HepG2 (cell line): Measurements from ENCODE around the gene DHX30. TPM values are rescaled to one million over a fixed set of nuclear protein-coding genes. Genes with fewer than 3 reads are reported as not detected.

ENCODE experiments used
- HNF4G ChIP-seq, 2 experiments: sonication (generic) in 1 of 2; formaldehyde crosslinking in 1 of 2; IDR thresholded peaks; 2 replicates each; pipeline versions ENCODE4 v1.4.0 to v1.6.1; 2011 to 2020; ENCODE audit warnings: borderline replicate concordance in 2 of 2, low read depth in 2 of 2, mild to moderate bottlenecking in 2 of 2, low read length in 1 of 2, missing genetic modification reagents in 1 of 2, moderate library complexity in 1 of 2
- MTF1 ChIP-seq: sonication (generic); formaldehyde crosslinking; IDR thresholded peaks from 2 replicates; pipeline ENCODE4 v1.5.0; 2020; ENCODE audit warnings: missing genetic modification reagents
- NRL ChIP-seq: sonication (generic); formaldehyde crosslinking; IDR thresholded peaks from 2 replicates; pipeline ENCODE4 v1.5.0; 2020; ENCODE audit warnings: missing genetic modification reagents, mild to moderate bottlenecking, moderate library complexity, borderline replicate concordance
- POLR2G ChIP-seq: fragments of 200-400 bp; formaldehyde crosslinking; IDR thresholded peaks from 2 replicates; pipeline ENCODE4 v1.6.1; 2018; ENCODE audit warnings: mild to moderate bottlenecking, low read depth, low read length, moderate library complexity
- PRMT3 ChIP-seq: sonication (generic); formaldehyde crosslinking; IDR thresholded peaks from 2 replicates; pipeline ENCODE4 v1.8.1; 2022; ENCODE audit warnings: low read depth, mild to moderate bottlenecking, moderate library complexity, missing genetic modification reagents, borderline replicate concordance
- RBM22 ChIP-seq: fragments of 200-400 bp; formaldehyde crosslinking; optimal IDR thresholded peaks from 2 replicates; pipeline ENCODE3; 2017; ENCODE audit warnings: mild to moderate bottlenecking, low read length, moderate library complexity
- RFX5 ChIP-seq: IDR thresholded peaks from 2 replicates; pipeline ENCODE4 v1.6.1; 2011; ENCODE audit warnings: low read depth, low read length, improper control_type of control experiment
- SSRP1 ChIP-seq: IDR thresholded peaks from 2 replicates; pipeline ENCODE4 v1.6.1; 2016; ENCODE audit warnings: control low read depth
- TMF1 ChIP-seq: sonication (generic); formaldehyde crosslinking; IDR thresholded peaks from 2 replicates; pipeline ENCODE4 v1.8.1; 2022; ENCODE audit warnings: low read depth, missing genetic modification reagents
- ZMAT3 ChIP-seq: sonication (generic); formaldehyde crosslinking; conservative IDR thresholded peaks from 2 replicates; pipeline ENCODE4 v1.7.0; 2021; ENCODE audit warnings: missing genetic modification reagents
- ZNF292 ChIP-seq: sonication (generic); formaldehyde crosslinking; IDR thresholded peaks from 2 replicates; pipeline ENCODE4 v1.8.1; 2022; ENCODE audit warnings: mild to moderate bottlenecking, low read depth, missing genetic modification reagents, borderline replicate concordance
- ZNF331 ChIP-seq: sonication (generic); formaldehyde crosslinking; IDR thresholded peaks from 2 replicates; pipeline ENCODE4 v1.4.0; 2020; ENCODE audit warnings: missing genetic modification reagents
- ZNF337 ChIP-seq: sonication (generic); formaldehyde crosslinking; IDR thresholded peaks from 2 replicates; pipeline ENCODE4 v1.5.1; 2020; ENCODE audit warnings: missing genetic modification reagents, low read depth, mild to moderate bottlenecking, borderline replicate concordance
- ZNF501 ChIP-seq: sonication (generic); formaldehyde crosslinking; IDR thresholded peaks from 2 replicates; pipeline ENCODE4 v1.5.1; 2020; ENCODE audit warnings: mild to moderate bottlenecking, moderate library complexity, missing genetic modification reagents
- ZNF558 ChIP-seq: sonication (generic); formaldehyde crosslinking; IDR thresholded peaks from 2 replicates; pipeline ENCODE4 v1.9.0; 2022; ENCODE audit warnings: mild to moderate bottlenecking, missing genetic modification reagents, borderline replicate concordance
- polyA plus RNA-seq, 8 experiments: library from polyadenylated mRNA; depleted of rRNA in 3 of 8; stranded (reverse) in 7 of 8; unstranded in 1 of 8; fragments of >200 nt; fragmentation: Illumina TruSeq in 4 of 8; extraction: Trizol in 4 of 8; gene quantifications; 2 replicates each; pipeline versions ENCODE4 v1.2.1 to v1.2.3, GENCODE V29; 2011 to 2016; ENCODE audit warnings: low read depth in 4 of 8, missing spikeins in 1 of 8, mixed read lengths in 1 of 8; ENCODE audit not compliant: insufficient read depth in 1 of 8
- total RNA-seq, 5 experiments: library from RNA; depleted of rRNA; stranded (reverse); fragments of >200 nt; fragmentation: Illumina TruSeq; extraction: Trizol; gene quantifications; 2 replicates each; pipeline ENCODE4 v1.2.3, GENCODE V29; 2016; ENCODE audit warnings: low read depth in 1 of 5
- TF ChIP-seq, protein P1 (sequence below): IDR thresholded peaks from 2 replicates; pipeline ENCODE4 v1.6.1; 2018; ENCODE audit warnings: missing genetic modification reagents
- TF ChIP-seq, protein P2 (sequence below): IDR thresholded peaks from 2 replicates; pipeline ENCODE4 v1.6.1; 2012; ENCODE audit warnings: low read depth, low read length, improper control_type of control experiment
- TF ChIP-seq, protein P3 (sequence below): sonication (generic); formaldehyde crosslinking; IDR thresholded peaks from 2 replicates; pipeline ENCODE4 v1.4.0; 2020; ENCODE audit warnings: mild to moderate bottlenecking, low read depth, missing genetic modification reagents
- TF ChIP-seq, protein P4 (sequence below): sonication (generic); formaldehyde crosslinking; IDR thresholded peaks from 2 replicates; pipeline ENCODE4 v1.4.0; 2020; ENCODE audit warnings: missing genetic modification reagents
- TF ChIP-seq, protein P5 (sequence below): IDR thresholded peaks from 2 replicates; pipeline ENCODE4 v1.6.1; 2016; ENCODE audit warnings: missing compliant biosample characterization, missing genetic modification reagents, borderline replicate concordance

DHX30 gene
- total and polyA plus RNA-seq, 2 of the 13 experiments (the other 11 are each of a cell fraction or from before 2014, with no cell fraction given): 30.6 to 59.4 TPM

DNA sequence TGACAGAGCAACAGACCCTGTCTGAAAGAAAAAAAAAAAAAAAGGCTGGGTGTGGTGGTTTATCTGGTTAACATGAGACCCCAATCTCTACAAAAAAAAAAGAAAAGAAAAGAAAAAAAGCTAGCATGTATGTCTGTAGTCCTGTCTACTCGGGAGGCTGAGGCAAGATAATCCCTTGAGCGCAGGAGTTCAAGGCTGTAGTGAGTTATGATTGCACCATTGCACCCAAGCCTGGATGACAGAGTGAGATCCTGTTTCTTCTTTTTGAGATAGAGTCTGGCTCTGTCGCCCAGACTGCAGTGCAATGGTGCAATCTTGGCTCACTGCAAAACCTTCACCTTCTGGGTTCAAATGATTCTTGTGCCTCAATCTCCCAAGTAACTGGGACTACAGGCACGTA is 8.4 kb upstream of the DHX30 start (continued):
- TF ChIP-seq, protein P1, sequence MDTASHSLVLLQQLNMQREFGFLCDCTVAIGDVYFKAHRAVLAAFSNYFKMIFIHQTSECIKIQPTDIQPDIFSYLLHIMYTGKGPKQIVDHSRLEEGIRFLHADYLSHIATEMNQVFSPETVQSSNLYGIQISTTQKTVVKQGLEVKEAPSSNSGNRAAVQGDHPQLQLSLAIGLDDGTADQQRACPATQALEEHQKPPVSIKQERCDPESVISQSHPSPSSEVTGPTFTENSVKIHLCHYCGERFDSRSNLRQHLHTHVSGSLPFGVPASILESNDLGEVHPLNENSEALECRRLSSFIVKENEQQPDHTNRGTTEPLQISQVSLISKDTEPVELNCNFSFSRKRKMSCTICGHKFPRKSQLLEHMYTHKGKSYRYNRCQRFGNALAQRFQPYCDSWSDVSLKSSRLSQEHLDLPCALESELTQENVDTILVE (CRISPR knock-in tag): peak; percentile 40; the same call in 1 of the 2 replicates
- TF ChIP-seq MTF1 (CRISPR knock-in tag): no peak
- TF ChIP-seq POLR2G: no peak
- TF ChIP-seq, protein P2, sequence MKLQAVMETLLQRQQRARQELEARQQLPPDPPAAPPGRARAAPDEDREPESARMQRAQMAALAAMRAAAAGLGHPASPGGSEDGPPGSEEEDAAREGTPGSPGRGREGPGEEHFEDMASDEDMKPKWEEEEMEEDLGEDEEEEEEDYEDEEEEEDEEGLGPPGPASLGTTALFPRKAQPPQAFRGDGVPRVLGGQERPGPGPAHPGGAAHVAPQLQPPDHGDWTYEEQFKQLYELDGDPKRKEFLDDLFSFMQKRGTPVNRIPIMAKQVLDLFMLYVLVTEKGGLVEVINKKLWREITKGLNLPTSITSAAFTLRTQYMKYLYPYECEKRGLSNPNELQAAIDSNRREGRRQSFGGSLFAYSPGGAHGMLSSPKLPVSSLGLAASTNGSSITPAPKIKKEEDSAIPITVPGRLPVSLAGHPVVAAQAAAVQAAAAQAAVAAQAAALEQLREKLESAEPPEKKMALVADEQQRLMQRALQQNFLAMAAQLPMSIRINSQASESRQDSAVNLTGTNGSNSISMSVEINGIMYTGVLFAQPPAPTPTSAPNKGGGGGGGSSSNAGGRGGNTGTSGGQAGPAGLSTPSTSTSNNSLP: no peak; the same call in 1 of the 2 replicates
- 0 out of 2 replicates have a peak, but pooled peaks have one; percentile 41 for TF ChIP-seq SSRP1 (CRISPR knock-in tag)
- no peak for TF ChIP-seq ZNF501
- TF ChIP-seq, protein P3, sequence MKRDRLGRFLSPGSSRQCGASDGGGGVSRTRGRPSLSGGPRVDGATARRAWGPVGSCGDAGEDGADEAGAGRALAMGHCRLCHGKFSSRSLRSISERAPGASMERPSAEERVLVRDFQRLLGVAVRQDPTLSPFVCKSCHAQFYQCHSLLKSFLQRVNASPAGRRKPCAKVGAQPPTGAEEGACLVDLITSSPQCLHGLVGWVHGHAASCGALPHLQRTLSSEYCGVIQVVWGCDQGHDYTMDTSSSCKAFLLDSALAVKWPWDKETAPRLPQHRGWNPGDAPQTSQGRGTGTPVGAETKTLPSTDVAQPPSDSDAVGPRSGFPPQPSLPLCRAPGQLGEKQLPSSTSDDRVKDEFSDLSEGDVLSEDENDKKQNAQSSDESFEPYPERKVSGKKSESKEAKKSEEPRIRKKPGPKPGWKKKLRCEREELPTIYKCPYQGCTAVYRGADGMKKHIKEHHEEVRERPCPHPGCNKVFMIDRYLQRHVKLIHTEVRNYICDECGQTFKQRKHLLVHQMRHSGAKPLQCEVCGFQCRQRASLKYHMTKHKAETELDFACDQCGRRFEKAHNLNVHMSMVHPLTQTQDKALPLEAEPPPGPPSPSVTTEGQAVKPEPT (CRISPR knock-in tag): no peak
- no peak for TF ChIP-seq ZNF558 (CRISPR knock-in tag)
- TF ChIP-seq PRMT3 (CRISPR knock-in tag): no peak
- TF ChIP-seq NRL (CRISPR knock-in tag): no peak
- 0 out of 2 replicates have a peak, but pooled peaks have one; percentile 54 for TF ChIP-seq ZNF292
- TF ChIP-seq ZNF331 (CRISPR knock-in tag): 0 out of 2 replicates have a peak, but pooled peaks have one; percentile 31
- no peak for TF ChIP-seq ZNF337 (CRISPR knock-in tag)
- TF ChIP-seq, protein P4, sequence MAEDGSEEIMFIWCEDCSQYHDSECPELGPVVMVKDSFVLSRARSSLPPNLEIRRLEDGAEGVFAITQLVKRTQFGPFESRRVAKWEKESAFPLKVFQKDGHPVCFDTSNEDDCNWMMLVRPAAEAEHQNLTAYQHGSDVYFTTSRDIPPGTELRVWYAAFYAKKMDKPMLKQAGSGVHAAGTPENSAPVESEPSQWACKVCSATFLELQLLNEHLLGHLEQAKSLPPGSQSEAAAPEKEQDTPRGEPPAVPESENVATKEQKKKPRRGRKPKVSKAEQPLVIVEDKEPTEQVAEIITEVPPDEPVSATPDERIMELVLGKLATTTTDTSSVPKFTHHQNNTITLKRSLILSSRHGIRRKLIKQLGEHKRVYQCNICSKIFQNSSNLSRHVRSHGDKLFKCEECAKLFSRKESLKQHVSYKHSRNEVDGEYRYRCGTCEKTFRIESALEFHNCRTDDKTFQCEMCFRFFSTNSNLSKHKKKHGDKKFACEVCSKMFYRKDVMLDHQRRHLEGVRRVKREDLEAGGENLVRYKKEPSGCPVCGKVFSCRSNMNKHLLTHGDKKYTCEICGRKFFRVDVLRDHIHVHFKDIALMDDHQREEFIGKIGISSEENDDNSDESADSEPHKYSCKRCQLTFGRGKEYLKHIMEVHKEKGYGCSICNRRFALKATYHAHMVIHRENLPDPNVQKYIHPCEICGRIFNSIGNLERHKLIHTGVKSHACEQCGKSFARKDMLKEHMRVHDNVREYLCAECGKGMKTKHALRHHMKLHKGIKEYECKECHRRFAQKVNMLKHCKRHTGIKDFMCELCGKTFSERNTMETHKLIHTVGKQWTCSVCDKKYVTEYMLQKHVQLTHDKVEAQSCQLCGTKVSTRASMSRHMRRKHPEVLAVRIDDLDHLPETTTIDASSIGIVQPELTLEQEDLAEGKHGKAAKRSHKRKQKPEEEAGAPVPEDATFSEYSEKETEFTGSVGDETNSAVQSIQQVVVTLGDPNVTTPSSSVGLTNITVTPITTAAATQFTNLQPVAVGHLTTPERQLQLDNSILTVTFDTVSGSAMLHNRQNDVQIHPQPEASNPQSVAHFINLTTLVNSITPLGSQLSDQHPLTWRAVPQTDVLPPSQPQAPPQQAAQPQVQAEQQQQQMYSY (CRISPR knock-in tag): no peak
- TF ChIP-seq, protein P5, sequence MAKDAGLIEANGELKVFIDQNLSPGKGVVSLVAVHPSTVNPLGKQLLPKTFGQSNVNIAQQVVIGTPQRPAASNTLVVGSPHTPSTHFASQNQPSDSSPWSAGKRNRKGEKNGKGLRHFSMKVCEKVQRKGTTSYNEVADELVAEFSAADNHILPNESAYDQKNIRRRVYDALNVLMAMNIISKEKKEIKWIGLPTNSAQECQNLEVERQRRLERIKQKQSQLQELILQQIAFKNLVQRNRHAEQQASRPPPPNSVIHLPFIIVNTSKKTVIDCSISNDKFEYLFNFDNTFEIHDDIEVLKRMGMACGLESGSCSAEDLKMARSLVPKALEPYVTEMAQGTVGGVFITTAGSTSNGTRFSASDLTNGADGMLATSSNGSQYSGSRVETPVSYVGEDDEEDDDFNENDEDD (CRISPR knock-in tag): no peak
- no peak for TF ChIP-seq ZMAT3 (CRISPR knock-in tag)
- TF ChIP-seq HNF4G (IDR thresholded peaks at IDR 0.05; ENCODE audit: borderline replicate concordance, low read depth, low read length): peak; percentile 29; the same call in 1 of the 2 replicates
- TF ChIP-seq HNF4G (CRISPR knock-in tag; IDR thresholded peaks at IDR 0.05; ENCODE audit: borderline replicate concordance, low read depth): no peak
- TF ChIP-seq RBM22: no peak
- no peak for TF ChIP-seq TMF1 (CRISPR knock-in tag)
- no peak for TF ChIP-seq RFX5
